HS-5 (cell line): ENCODE data around the gene C5orf15.
"Not testable (repeated sequence)": the region's sequence is repeated elsewhere in the genome, so short reads cannot be mapped to it uniquely, and the experiment has no call there.

Source experiments
- DNase-seq: peaks from one replicate; pipeline ENCODE4 v3.0.0-alpha.2; 2012; ENCODE audit warnings: low read depth

C5orf15 gene

GRCh38 chr5:133994297-133994989, 26.0 kb upstream of the C5orf15 start:
- no peak for DNase-seq

GRCh38 chr5:133993185-133993936, 24.9 kb upstream of the C5orf15 start:
- DNase-seq: no peak

GRCh38 chr5:133992429-133993155, 24.2 kb upstream of the C5orf15 start:
- DNase-seq: no peak

GRCh38 chr5:133991171-133991910, 22.9 kb upstream of the C5orf15 start:
- no peak for DNase-seq

GRCh38 chr5:133990396-133990795, 22.0 kb upstream of the C5orf15 start:
- DNase-seq: no peak

- no peak for DNase-seq
Observed at GRCh38 chr5:133985540-133986180, 17.2 kb upstream of the C5orf15 start.

GRCh38 chr5:133983674-133984073, 15.2 kb upstream of the C5orf15 start:
- no peak for DNase-seq

GRCh38 chr5:133981714-133982113, 13.3 kb upstream of the C5orf15 start:
- DNase-seq: no peak

- DNase-seq: no peak
Observed at GRCh38 chr5:133980652-133981051, 12.2 kb upstream of the C5orf15 start.

GRCh38 chr5:133978943-133979342, 10.5 kb upstream of the C5orf15 start:
- no peak for DNase-seq

GRCh38 chr5:133977858-133978257, 9.4 kb upstream of the C5orf15 start:
- no peak for DNase-seq

- no peak for DNase-seq
Observed at GRCh38 chr5:133977161-133977787, 8.8 kb upstream of the C5orf15 start.

GRCh38 chr5:133975546-133975945, 7.1 kb upstream of the C5orf15 start:
- not testable (repeated sequence) for DNase-seq

- DNase-seq: no peak
Observed at GRCh38 chr5:133974142-133974541, 5.7 kb upstream of the C5orf15 start.

GRCh38 chr5:133970325-133970909, 2.0 kb upstream of the C5orf15 start:
- no peak for DNase-seq

GRCh38 chr5:133969654-133970324, 1.4 kb upstream of the C5orf15 start:
- DNase-seq: no peak

- DNase-seq: no peak
Observed at GRCh38 chr5:133967698-133968203, 674 bp downstream of the C5orf15 start.

- no peak for DNase-seq
Observed at GRCh38 chr5:133967124-133967523, 1.3 kb downstream of the C5orf15 start.

GRCh38 chr5:133966090-133966489, 2.3 kb downstream of the C5orf15 start:
- no peak for DNase-seq

- DNase-seq: no peak
Observed at GRCh38 chr5:133963493-133964128, 4.8 kb downstream of the C5orf15 start.
